ENCODE results near the gene PDE3A. TPM values are rescaled to one million over a fixed set of nuclear protein-coding genes. Genes with fewer than 3 reads are reported as not detected.

Gene PDE3A
- polyA plus RNA-seq, 1 experiment, result 3.5 TPM

DNA sequence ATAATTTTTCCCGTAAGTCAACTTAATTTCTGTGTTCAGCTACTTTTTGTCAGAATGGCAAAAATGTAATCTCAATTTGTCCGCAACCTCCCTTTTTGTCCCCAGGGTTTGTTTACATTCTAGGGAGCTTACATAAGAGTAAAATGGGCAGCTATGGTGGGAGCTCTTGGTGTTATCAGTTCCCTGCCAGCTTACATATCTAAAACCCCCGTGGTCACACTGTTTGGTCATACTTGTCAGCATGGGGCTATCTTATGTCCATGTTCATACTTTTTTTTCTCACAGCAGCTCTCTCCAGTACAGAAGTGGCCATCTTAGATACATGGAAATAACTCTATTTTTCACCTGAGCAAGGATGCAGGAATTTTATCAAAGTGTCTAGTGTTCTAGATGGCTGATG, 343.5 kb downstream of the PDE3A start:
- POLR2A ChIA-PET, result no interaction called here
- no peak for TF ChIP-seq CTCF (IDR thresholded peaks at IDR 0.05; ENCODE audit: insufficient read depth, low read depth, low read length)
- Histone ChIP-seq H3K27me3 (ENCODE audit: control insufficient read depth, insufficient read depth, low read length) (no peaks in the 10 kb centered on the region), H3K4me3 (ENCODE audit: low read depth, low read length) (no peak overlapping the region), H3K36me3 (ENCODE audit: control insufficient read depth, insufficient read depth, low read length) (no peaks in the 10 kb centered on the region)
- CTCF ChIA-PET, result interaction anchor here (0.6 kb wide), 1 partner anchor 1761 kb away, joined by 3 read pairs; no protein-coding TSS in a partner anchor
- DNase-seq (ENCODE audit: low read depth), result no peak

DNA sequence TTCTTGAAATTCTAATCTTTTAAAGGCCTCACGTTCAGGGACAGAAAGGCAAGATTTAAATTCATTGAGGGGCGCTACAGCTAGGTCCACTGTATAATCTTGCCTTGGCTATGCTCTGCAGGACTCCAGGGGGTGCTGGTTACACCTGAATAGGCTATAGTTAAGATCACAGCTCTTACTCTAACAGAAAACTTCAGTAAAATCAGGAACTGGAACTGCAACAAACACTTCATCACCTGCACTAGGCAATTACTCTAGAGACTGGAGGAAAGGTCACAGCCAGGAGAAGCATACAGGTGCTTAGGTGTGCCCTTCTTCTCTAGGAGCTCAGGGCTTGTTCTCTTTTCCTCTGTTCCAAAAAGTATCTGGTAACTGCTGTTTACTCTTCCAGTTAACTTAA, 347.7 kb downstream of the PDE3A start:
- ChIA-PET POLR2A (no interaction called here), CTCF (no interaction called here)
- no peaks in the 10 kb centered on the region for H3K36me3 ChIP-seq (ENCODE audit: control insufficient read depth, insufficient read depth, low read length)
- TF ChIP-seq CTCF (IDR thresholded peaks at IDR 0.05; ENCODE audit: insufficient read depth, low read depth, low read length), result no peak
- H3K27me3 ChIP-seq (ENCODE audit: control insufficient read depth, insufficient read depth, low read length), result no peaks in the 10 kb centered on the region
- no peak for DNase-seq (ENCODE audit: low read depth)
- H3K4me3 ChIP-seq (ENCODE audit: low read depth, low read length), result no peak overlapping the region

GRCh38 chr12:20716985-20717384, 348.6 kb downstream of the PDE3A start:
- CTCF ChIA-PET, result interaction anchor here (1.8 kb wide), 1 partner anchor 12 kb away, joined by 5 read pairs; no protein-coding TSS in a partner anchor
- POLR2A ChIA-PET, result no interaction called here

GRCh38 chr12:20718294-20718693, 350.0 kb downstream of the PDE3A start:
- POLR2A ChIA-PET, result no interaction called here
- CTCF ChIA-PET, result interaction anchor here (1.8 kb wide), 1 partner anchor 13 kb away, joined by 5 read pairs; no protein-coding TSS in a partner anchor

More at GRCh38 chr12:20716985-20717384, 348.6 kb downstream of the PDE3A start:
- TF ChIP-seq CTCF (IDR thresholded peaks at IDR 0.05; ENCODE audit: insufficient read depth, low read depth, low read length), result no peak
- no peaks in the 10 kb centered on the region for H3K36me3 ChIP-seq (ENCODE audit: control insufficient read depth, insufficient read depth, low read length)
- H3K4me3 ChIP-seq (ENCODE audit: low read depth, low read length), result no peak overlapping the region
- no peak for DNase-seq (ENCODE audit: low read depth)
- no peaks in the 10 kb centered on the region for H3K27me3 ChIP-seq (ENCODE audit: control insufficient read depth, insufficient read depth, low read length)

GRCh38 chr12:20722142-20722541, 353.8 kb downstream of the PDE3A start:
- ChIA-PET POLR2A (no interaction called here), CTCF (no interaction called here)
- DNase-seq (ENCODE audit: low read depth), result no peak

More at GRCh38 chr12:20718294-20718693, 350.0 kb downstream of the PDE3A start:
- no peaks in the 10 kb centered on the region for H3K36me3 ChIP-seq (ENCODE audit: control insufficient read depth, insufficient read depth, low read length)
- no peak for DNase-seq (ENCODE audit: low read depth)
- H3K27me3 ChIP-seq (ENCODE audit: control insufficient read depth, insufficient read depth, low read length), result no peaks in the 10 kb centered on the region
- no peak for TF ChIP-seq CTCF (IDR thresholded peaks at IDR 0.05; ENCODE audit: insufficient read depth, low read depth, low read length)
- no peak overlapping the region for H3K4me3 ChIP-seq (ENCODE audit: low read depth, low read length)

More at GRCh38 chr12:20722142-20722541, 353.8 kb downstream of the PDE3A start:
- Histone ChIP-seq H3K27me3 (ENCODE audit: control insufficient read depth, insufficient read depth, low read length) (no peaks in the 10 kb centered on the region), H3K36me3 (ENCODE audit: control insufficient read depth, insufficient read depth, low read length) (no peaks in the 10 kb centered on the region), H3K4me3 (ENCODE audit: low read depth, low read length) (no peak overlapping the region)
- TF ChIP-seq CTCF (IDR thresholded peaks at IDR 0.05; ENCODE audit: insufficient read depth, low read depth, low read length), result no peak
